IPS DF 19.7 (cell line): ENCODE measurements around the gene BAIAP2.
"Not testable (repeated sequence)": the region's sequence is repeated elsewhere in the genome, so short reads cannot be mapped to it uniquely, and the experiment has no call there.

Experiments used
- DNase-seq: peaks from one replicate; pipeline ENCODE4 v3.0.0-alpha.2; 2013; ENCODE audit warnings: low read depth, low spot score

Gene BAIAP2

GRCh38 chr17:81000631-81001357 lies 34.2 kb upstream of the BAIAP2 start:
- DNase-seq, result no peak

DNA sequence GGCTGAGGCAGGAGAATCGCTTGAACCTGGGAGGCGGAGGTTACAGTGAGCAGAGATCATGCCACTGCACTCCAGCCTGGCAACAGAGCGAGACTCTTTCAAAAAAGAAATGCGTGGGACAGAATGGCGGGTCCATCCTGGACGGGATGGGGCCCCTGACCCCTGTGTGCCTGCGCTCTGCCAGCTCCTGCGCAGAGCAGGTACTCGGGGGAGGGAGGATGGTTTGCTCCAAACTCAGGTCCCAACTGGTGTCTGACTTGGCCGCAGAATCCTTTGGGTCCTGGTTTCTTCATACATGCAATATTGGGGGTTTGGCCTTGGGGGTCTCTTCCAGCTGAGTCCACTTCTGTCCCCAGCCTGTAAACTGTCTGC lies 33.0 kb upstream of the BAIAP2 start:
- no peak for DNase-seq

DNA sequence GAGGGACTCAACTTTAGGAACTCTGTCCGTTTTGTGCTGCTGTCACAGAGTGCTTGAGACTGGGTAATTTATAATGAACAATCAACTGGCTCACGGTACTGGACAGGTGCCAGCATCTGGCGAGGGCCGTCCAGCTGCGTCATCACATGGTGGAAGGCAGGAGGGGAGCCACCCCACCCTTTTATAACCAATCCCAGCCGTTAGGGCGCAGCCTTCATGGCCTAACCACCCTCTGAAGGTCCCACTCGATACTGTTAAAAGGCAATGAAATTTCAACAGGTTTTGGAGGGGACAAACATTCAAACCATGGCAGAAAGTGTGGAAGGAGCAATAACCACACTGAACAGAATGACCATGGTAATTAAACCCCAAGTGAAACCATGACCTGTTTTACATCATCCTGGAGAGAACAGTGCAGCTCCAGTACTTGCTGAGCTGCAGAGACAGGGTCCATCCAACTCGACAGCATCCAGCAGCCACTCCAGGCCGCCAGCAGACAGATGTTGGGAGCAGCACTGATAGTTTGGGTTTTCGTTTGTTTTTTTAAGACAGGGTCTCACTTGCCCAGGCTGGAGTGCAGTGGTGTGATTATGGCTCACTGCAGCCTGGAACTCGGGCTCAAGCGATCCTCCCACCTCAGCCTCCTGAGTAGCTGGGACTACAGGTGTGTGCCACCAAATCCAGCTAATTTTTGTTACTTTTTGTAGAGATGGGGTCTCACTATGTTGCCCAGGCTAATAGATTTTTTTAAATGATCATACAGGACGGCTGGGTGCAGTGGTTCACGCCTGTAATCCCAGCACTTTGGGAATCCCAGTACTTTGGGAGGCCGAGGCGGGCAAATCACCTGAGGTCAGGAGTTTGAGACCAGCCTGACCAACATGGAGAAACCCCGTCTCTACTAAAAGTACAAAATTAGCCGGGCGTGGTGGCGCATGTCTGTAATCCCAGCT lies 32.3 kb upstream of the BAIAP2 start:
- DNase-seq, result no peak

DNA sequence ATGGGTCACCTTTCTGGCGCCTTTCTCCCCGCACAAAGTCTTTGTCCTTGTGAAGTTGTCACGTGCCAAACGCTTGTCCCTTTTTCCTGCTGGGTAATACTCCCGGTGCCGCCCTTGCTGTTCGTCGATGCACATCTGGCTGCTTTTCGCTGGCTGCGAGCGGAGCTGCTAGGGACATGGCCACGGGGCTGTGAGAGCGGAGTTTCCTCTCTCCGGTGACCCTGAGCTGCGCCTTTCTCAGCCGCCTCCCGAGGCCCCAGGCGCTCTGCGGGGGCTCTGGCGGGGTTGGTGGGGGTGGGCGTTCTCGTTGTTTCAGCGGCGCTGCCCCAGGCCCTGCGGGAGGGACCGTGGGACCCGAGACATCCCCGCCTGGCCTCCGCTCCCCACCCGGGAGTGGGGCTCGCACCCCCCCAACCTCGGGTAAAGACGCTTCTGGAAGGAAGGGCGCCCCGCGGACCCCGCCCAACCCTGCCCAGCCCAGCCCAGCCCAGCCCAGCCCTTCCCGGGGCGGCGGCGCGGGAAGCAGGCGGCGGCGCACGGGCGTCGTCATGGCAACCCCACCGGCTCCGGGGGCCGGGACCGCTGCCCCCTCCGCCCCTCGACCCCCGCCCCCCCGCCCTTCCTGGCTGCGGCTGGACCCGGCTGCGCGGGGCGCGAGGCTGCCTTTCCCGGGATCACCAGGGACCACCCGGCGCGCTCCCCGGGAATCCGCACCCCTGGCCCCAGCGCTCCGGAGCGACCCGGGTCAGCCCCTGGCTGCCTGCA lies 31.1 kb upstream of the BAIAP2 start:
- DNase-seq, result no peak

DNA sequence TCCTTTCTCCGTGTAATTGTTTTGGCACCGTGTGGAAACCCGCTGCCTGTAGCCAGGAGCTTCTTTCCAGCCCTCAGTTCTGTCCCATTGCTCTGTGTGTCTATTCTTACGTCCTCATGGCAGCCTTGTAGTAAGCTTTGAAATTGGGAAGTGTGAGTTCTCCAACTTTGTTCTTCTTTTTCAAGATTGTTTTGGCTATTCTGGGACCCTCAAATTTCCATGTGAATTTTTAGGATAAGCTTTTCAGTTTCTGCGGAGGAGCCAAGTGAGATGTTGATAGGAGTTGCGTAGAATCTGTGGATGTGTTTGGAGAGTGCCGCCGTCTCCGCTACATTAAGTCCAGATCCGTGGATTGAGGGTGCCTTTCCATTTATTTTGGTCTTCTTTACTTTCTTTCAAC lies 28.1 kb upstream of the BAIAP2 start:
- DNase-seq, result no peak

DNA sequence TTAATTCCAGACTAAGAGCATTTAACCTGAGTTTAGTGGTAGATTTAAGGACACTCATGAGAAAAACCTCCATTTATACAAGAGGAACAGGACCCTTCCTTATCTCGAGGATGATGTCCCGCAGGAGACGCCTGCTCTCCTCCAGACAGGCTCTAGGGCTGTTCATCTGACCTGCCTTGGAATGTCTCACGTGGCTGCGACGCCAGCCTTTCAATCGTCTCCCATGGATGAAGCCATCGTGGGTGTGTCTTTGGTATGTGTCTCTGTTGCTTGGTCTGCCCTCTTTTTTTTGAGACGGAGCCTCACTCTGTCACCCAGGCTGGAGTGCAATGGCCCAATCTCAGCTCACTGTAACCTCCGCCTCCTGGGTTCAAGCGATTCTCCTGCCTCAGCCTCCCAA lies 26.8 kb upstream of the BAIAP2 start:
- no peak for DNase-seq

- no peak for DNase-seq
Measured at GRCh38 chr17:81009136-81009535, 25.8 kb upstream of the BAIAP2 start.

GRCh38 chr17:81010935-81011334 lies 24.0 kb upstream of the BAIAP2 start:
- no peak for DNase-seq

DNA sequence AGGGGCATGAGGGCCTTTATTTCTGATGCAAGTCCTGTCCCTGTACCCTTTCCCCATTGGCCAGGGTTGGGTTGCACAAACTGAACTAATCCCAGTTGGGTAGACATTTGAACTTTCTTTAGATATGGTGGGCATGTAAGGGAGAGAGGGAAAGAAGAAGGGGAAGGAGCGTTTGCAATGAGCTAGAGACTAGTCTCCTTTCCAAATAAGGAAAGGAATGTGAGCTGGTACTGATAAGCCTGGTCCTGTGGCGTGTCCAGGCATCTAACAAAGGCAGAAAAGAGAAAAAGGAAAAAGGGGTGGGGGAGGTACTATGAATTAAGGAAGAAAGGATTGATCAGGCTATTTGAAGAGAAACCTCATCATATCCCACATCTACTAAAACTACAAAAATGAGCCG lies 23.0 kb upstream of the BAIAP2 start:
- no peak for DNase-seq

DNA sequence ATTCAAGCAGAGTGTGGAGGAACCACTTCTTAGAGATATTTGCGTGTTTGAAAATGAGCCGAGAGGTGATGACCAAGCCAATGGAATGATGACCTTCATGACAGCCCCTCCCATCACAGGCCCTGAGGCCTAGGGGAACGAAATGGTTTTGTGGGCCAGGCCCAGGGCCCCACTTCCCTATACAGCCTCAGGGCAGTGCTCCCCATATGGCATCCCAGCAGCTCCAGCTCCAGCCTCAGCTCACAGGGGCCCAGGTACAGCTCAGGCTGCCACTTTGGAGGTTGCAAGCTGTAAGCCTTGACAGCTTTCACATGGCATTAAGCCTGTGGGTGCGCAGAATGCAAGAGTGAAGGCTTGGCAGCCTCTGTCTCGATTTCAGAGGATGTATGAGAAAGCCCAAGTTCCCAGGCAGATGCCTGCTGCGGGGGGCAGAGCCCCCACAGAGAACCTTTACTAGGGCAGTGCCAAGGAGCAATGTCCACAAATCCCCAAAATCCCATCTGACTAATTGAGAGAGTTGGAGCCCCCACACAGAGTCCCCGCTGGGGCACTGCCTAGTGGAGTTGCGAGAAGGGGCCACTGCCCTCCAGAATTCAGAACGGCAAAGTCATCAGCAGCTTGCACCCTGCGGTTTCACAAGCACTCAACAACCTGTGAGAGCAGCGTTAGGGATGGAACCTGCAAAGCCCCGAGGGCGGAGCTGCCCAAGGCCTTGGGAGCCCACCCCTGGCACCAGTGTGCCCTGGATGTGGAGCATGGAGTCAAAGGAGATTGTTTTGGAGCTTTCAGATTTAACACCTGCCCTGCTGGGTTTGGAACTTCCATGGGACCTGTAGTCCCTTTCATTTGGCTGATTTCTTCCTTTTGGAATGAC lies 22.1 kb upstream of the BAIAP2 start:
- DNase-seq, result no peak

DNA sequence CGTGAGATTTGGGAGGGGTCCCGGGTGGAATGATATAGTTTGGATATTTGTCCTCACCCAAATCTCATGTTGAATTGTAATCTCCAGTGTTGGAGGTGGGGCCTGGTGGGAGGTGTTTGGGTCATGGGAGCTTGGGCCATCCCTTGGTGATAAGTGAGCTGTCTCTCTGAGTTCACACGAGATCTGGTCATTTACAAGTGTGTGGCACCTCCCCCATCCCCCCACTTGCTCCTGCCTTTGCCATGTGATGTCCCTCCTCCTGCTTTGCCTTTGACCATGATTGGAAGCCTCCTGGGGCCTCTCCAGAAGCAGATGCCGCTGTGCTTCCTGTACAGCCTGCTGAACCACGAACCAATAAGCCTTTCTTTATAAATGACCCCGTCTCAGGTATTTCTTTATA lies 21.3 kb upstream of the BAIAP2 start:
- DNase-seq, result no peak

DNA sequence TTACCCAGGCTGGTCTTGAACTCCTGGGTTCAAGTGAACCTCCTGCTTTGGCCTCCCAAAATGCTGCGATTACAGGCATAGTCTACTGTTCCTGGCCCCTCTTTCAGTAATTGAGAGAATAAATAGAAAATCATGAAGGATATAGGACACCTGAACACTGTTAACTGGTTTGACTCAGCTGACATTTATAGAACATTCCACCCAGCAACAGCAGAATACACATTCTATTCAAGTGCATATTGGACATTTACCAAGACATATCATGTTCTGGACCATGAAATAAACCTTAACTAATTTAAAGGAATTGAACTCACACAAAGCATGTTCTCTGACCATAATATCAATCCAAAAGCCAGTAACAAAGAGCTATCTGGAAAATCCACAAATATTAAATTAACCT lies 19.8 kb upstream of the BAIAP2 start:
- DNase-seq, result no peak

DNA sequence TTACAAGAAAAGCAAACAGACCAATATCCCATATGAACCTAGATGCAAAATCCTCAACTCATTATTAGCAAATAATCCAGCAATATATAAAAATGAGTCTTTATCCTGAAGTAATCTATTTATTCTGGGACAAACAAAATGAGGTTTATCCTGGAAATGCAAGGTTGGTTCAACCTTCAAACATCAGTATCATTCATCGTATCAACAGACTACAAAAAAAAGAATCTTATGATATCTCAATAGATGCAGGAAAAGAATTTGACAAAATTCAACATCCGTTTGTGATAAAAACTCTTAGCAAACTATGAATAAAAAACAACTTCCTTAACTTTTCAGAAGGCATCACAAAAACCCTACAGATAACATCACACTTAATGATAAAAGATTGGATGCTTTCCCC lies 18.4 kb upstream of the BAIAP2 start:
- no peak for DNase-seq

GRCh38 chr17:81017330-81017729 lies 17.6 kb upstream of the BAIAP2 start:
- not testable (repeated sequence) for DNase-seq

DNA sequence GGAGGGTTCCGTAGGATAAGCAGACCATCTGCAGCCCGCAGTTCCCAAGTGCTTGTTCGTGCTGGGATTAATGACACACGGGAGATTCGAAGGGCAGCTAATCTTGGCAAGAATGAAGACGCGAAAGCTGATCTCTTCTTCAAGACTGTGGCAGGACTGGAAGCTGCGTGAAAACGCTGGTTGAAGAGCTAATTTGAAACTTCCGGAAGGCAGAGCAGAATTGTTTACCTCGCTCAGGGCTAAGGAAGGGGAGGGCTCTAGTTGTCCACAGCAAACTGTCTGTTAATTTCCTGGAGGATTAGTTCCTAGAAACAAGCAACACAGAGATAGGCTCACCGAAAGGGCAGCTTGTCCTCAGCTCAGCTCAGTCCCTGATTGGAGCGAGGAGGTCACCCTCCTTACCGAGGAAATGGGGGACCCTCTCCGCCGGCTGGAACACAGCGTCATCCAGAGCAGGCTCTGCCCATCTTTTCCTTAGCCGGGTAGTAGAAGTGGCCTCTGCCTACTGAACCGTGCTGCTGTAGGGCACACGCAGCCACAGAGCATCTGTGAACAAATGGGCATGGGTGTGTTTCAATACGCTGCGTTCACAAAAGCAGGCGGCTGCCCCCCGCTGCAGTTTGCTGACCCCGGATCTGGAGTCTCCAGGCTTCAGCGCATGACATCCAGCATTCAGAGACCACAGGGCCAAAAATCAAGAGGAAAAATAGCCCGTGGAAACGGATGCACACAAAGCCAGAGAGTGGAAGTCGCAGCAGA lies 16.7 kb upstream of the BAIAP2 start:
- no peak for DNase-seq

DNA sequence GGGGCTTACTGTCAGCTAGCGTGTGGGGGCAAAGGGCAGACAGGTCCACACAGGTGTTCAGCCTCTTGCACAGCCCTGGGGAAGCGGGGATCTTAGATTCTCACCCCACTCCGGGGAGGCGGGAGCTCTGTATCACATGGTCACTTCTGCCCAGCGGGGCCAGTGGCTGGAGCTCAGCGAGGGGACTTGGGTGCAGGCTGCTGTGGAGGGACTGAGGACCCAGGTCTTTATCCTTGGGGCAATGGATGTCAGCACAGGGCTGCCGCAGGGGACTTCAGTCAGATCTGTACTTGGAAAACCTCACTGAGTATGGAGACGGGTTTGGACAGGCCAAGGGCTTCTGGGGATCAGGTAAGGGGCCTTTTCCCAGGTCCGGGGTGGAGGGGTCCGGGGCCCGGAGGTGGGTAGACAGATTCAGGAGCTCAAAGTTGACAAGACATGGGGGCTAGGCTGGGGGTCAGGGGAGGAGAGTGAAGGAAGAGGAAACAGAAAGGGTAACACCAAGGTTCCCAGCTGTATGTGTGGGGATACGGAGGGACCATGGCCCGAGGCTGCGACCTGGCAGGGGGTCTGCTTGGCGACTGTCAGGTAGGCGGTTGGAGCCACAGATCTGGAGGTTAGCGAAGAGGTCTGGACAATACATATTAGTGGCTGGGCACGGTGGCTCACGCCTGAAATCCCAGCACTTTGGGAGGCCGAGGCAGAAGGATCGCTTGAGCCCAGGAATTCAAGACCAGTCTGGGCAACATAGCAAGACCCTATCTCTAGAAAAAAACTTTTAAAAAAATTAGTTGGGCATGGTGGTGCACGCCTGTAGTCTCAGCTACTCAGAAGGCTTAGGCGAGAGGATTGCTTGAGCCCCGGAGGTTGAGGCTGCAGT lies 15.1 kb upstream of the BAIAP2 start:
- DNase-seq, result no peak

DNA sequence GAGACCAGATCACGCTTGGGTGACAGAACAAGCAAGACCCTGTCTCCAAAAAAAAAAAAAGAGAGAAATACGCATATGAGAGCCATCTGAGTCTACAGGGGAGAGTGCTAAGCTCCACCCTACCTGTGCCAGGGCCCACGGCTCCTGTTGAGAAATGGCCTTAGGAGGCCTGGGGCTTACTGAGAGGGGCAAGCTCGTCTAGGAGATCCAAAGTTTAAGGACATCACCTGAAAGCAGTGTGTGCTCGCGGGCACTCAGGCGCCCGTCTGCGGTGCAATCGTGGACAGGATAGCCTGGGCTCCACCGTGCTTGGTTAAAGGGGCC lies 14.5 kb upstream of the BAIAP2 start:
- DNase-seq, result no peak

GRCh38 chr17:81020767-81021497 lies 14.0 kb upstream of the BAIAP2 start:
- DNase-seq, result no peak
